HG03520 (cell line): Measurements from ENCODE around the gene CYB561A3.

Experiments used
- ATAC-seq: cut with Tn5 transposase; IDR thresholded peaks from one replicate; pipeline ENCODE4 v1.9.1; 2021; ENCODE audit warnings: mild to moderate bottlenecking, moderate library complexity; ENCODE audit not compliant: unreplicated experiment

The CYB561A3 gene

GRCh38 chr11:61369372-61370348, 8.0 kb upstream of the CYB561A3 start:
- ATAC-seq, result no peak

- ATAC-seq, result no peak
Observed at GRCh38 chr11:61368646-61369045, 7.0 kb upstream of the CYB561A3 start.

GRCh38 chr11:61367406-61367805, 5.7 kb upstream of the CYB561A3 start:
- ATAC-seq, result no peak

- no peak for ATAC-seq
Observed at GRCh38 chr11:61364012-61364675, 2.5 kb upstream of the CYB561A3 start.

GRCh38 chr11:61362542-61362875, 827 bp upstream of the CYB561A3 start:
- ATAC-seq, result no peak

GRCh38 chr11:61361237-61361740, 393 bp downstream of the CYB561A3 start:
- ATAC-seq, result no peak

- no peak for ATAC-seq
Observed at GRCh38 chr11:61359516-61359915, 2.2 kb downstream of the CYB561A3 start.

- ATAC-seq, result no peak
Observed at GRCh38 chr11:61358566-61358965, 3.1 kb downstream of the CYB561A3 start.

- no peak for ATAC-seq
Observed at GRCh38 chr11:61357894-61358239, 3.8 kb downstream of the CYB561A3 start.

GRCh38 chr11:61357233-61357893, 4.3 kb downstream of the CYB561A3 start:
- ATAC-seq, result no peak

- no peak for ATAC-seq
Observed at GRCh38 chr11:61356706-61357105, 5.0 kb downstream of the CYB561A3 start.

- no peak for ATAC-seq
Observed at GRCh38 chr11:61354208-61354607, 7.5 kb downstream of the CYB561A3 start.

- ATAC-seq, result no peak
Observed at GRCh38 chr11:61353131-61354067, 8.3 kb downstream of the CYB561A3 start.

- no peak for ATAC-seq
Observed at GRCh38 chr11:61352038-61352437, 9.6 kb downstream of the CYB561A3 start.

GRCh38 chr11:61350803-61351202, 10.9 kb downstream of the CYB561A3 start:
- no peak for ATAC-seq

- no peak for ATAC-seq
Observed at GRCh38 chr11:61350336-61350735, 11.3 kb downstream of the CYB561A3 start.

- no peak for ATAC-seq
Observed at GRCh38 chr11:61349916-61350315, 11.8 kb downstream of the CYB561A3 start.

GRCh38 chr11:61349189-61349751, 12.4 kb downstream of the CYB561A3 start:
- no peak for ATAC-seq

- no peak for ATAC-seq
Observed at GRCh38 chr11:61347916-61348461, 13.7 kb downstream of the CYB561A3 start.
